WTC11 (cell line): ENCODE measurements around the gene PTPRT.

Experiments used
- CTCF ChIP-seq: fragments of 200-600 bp; IDR thresholded peaks from 2 replicates; pipeline ENCODE4 v1.8.0; 2022; ENCODE audit warnings: antibody characterized with exemption
- NR2C2 ChIP-seq: sonication (generic); formaldehyde crosslinking; IDR thresholded peaks from 2 replicates; pipeline ENCODE4 v1.8.0; 2022; ENCODE audit warnings: mild to moderate bottlenecking, missing genetic modification reagents
- ZSCAN18 ChIP-seq: fragments of 250-450 bp; sonication (Bioruptor Pico); IDR thresholded peaks from 2 replicates; pipeline ENCODE4 v2.1.2; 2022; ENCODE audit warnings: mild to moderate bottlenecking, moderate library complexity

GRCh38 chr20:42852691-42853090, 337.0 kb downstream of the PTPRT start:
- TF ChIP-seq NR2C2 (CRISPR knock-in tag): no peak
- TF ChIP-seq ZSCAN18 (CRISPR knock-in tag): no peak
- TF ChIP-seq CTCF: no peak
